Epithelial cell of esophagus (primary cell): ENCODE results near the gene ZMIZ1.

Source experiments
- DNase-seq: peaks from one replicate; pipeline ENCODE4 v3.0.0; 2010; ENCODE audit warnings: low read depth
- H3K4me3 ChIP-seq: 2 replicates; pipeline ENCODE4 v1.5.1; 2011; ENCODE audit warnings: mild to moderate bottlenecking, low read length, control low read depth
- CTCF ChIP-seq: IDR thresholded peaks from 2 replicates; pipeline ENCODE4 v1.5.1; 2011; ENCODE audit warnings: low read depth, mild to moderate bottlenecking, low read length, control low read depth, inconsistent platforms; ENCODE audit not compliant: insufficient read depth; ENCODE audit errors: missing control alignments

ZMIZ1 gene

GRCh38 chr10:79084972-79085597, 16.3 kb downstream of the ZMIZ1 start:
- H3K4me3 ChIP-seq = no peak overlapping the region
- no peak for TF ChIP-seq CTCF

GRCh38 chr10:79086822-79087221, 18.1 kb downstream of the ZMIZ1 start:
- DNase-seq = no peak
- H3K4me3 ChIP-seq = no peak overlapping the region
- no peak for TF ChIP-seq CTCF

More at GRCh38 chr10:79084972-79085597, 16.3 kb downstream of the ZMIZ1 start:
- no peak for DNase-seq

GRCh38 chr10:79087721-79088120, 19.0 kb downstream of the ZMIZ1 start:
- no peak for TF ChIP-seq CTCF
- no peak overlapping the region for H3K4me3 ChIP-seq

GRCh38 chr10:79088176-79088575, 19.4 kb downstream of the ZMIZ1 start:
- H3K4me3 ChIP-seq = no peak overlapping the region
- peak; percentile 80 for DNase-seq
- no peak for TF ChIP-seq CTCF

More at GRCh38 chr10:79087721-79088120, 19.0 kb downstream of the ZMIZ1 start:
- no peak for DNase-seq

- H3K4me3 ChIP-seq = no peak overlapping the region
- DNase-seq = no peak
- TF ChIP-seq CTCF = no peak
Measured at GRCh38 chr10:79088613-79089355, 20.0 kb downstream of the ZMIZ1 start.

GRCh38 chr10:79089632-79090031, 20.9 kb downstream of the ZMIZ1 start:
- no peak for DNase-seq
- no peak for TF ChIP-seq CTCF
- H3K4me3 ChIP-seq = no peak overlapping the region
